ENCODE results near the gene CWC15.
"Not testable (repeated sequence)": the region's sequence is repeated elsewhere in the genome, so short reads cannot be mapped to it uniquely, and the experiment has no call there.

Gene CWC15

GRCh38 chr11:94913718-94914394 is 59.5 kb downstream of the CWC15 start:
- ATAC-seq, DNase-seq: not testable (repeated sequence)

DNA sequence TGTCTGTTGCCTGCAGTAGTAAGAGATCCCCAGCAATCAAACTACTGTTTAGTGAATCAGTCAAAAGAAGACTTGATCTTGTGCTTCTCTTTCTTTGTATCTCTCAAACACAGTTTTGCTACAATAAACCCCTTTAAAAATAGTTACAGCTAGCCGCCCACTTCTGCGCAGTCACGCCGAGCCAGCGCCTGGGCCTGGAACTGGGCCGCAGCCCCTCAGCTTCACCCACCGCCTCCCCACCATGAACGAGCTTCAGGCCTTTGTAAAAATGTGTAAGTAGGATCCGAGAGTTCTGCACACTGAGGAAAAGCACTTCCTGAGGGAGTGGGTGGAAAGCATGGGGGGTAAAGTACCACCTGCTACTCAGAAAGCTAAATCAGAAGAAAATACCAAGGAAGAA is 60.5 kb downstream of the CWC15 start:
- no peak for ATAC-seq
- DNase-seq: no peak
